Neural cell (in vitro differentiated cells): ENCODE data around the gene RELN. TPM values are rescaled to one million over a fixed set of nuclear protein-coding genes. Genes with fewer than 3 reads are reported as not detected.

Experiments used
- H2AFZ ChIP-seq: fragments of 200-600, 300-800 bp; sonication (generic), shearing (Covaris generic); 2 replicates; pipeline ENCODE4 v1.6.0; 2014; ENCODE audit warnings: low read depth, mild to moderate bottlenecking, antibody characterized with exemption, low read length, moderate library complexity
- H3F3A ChIP-seq: fragments of 200-600 bp; shearing (Covaris generic); 2 replicates; pipeline ENCODE4 v1.6.1; 2016; ENCODE audit warnings: mild to moderate bottlenecking, moderate library complexity, mixed read lengths, antibody characterized with exemption, low read length; ENCODE audit not compliant: insufficient read depth, poor library complexity, severe bottlenecking
- H3K27ac ChIP-seq: fragments of 200-600, 300-800 bp; sonication (generic), shearing (Covaris generic); 2 replicates; pipeline ENCODE4 v1.5.1; 2014; ENCODE audit warnings: mild to moderate bottlenecking, low read length, moderate library complexity
- H3K27me3 ChIP-seq: fragments of 300-800, 200-600 bp; sonication (generic), shearing (Covaris generic); 2 replicates; pipeline ENCODE4 v1.6.0; 2014; ENCODE audit warnings: mild to moderate bottlenecking, low read depth, low read length, moderate library complexity; ENCODE audit not compliant: insufficient read depth
- H3K36me3 ChIP-seq: fragments of 300-800, 200-600 bp; sonication (generic), shearing (Covaris generic); 2 replicates; pipeline ENCODE4 v1.5.1; 2014; ENCODE audit warnings: mild to moderate bottlenecking, antibody characterized with exemption, low read length, moderate library complexity; ENCODE audit not compliant: insufficient read depth
- H3K4me2 ChIP-seq: fragments of 300-800, 200-600 bp; sonication (generic), shearing (Covaris generic); 2 replicates; pipeline ENCODE4 v1.6.0; 2014; ENCODE audit warnings: mild to moderate bottlenecking, low read length
- H3K4me3 ChIP-seq: fragments of 300-800, 200-600 bp; sonication (generic), shearing (Covaris generic); 2 replicates; pipeline ENCODE4 v1.5.1; 2014; ENCODE audit warnings: mild to moderate bottlenecking, low read length, moderate library complexity
- H3K79me2 ChIP-seq: fragments of 200-600 bp; shearing (Covaris generic); replicated peaks from 2 replicates; pipeline ENCODE4 v1.6.0; 2014; ENCODE audit warnings: mild to moderate bottlenecking, low read length, moderate library complexity; ENCODE audit not compliant: insufficient read depth
- H3K9ac ChIP-seq: fragments of 300-800, 200-600 bp; sonication (generic), shearing (Covaris generic); 2 replicates; pipeline ENCODE4 v1.6.1; 2016; ENCODE audit warnings: mild to moderate bottlenecking, low read length, mixed read lengths
- H3K9me2 ChIP-seq: fragments of 200-600 bp; shearing (Covaris generic); 2 replicates; pipeline ENCODE4 v1.6.1; 2016; ENCODE audit warnings: mild to moderate bottlenecking, low read length, mixed read lengths; ENCODE audit not compliant: insufficient read depth
- H3K9me3 ChIP-seq: fragments of 200-600, 300-800 bp; sonication (generic), shearing (Covaris generic); 2 replicates; pipeline ENCODE4 v1.6.1; 2016; ENCODE audit warnings: mild to moderate bottlenecking, mixed run types, low read length, moderate library complexity, mixed read lengths
- H4K20me1 ChIP-seq: fragments of 200-600 bp; shearing (Covaris generic); 2 replicates; pipeline ENCODE4 v1.6.1; 2016; ENCODE audit warnings: mild to moderate bottlenecking, mixed run types; ENCODE audit not compliant: insufficient read depth
- EP300 ChIP-seq: fragments of 450-650 bp; conservative IDR thresholded peaks from 2 replicates; pipeline ENCODE4 v1.6.1; 2014; ENCODE audit warnings: antibody characterized with exemption, mild to moderate bottlenecking, moderate library complexity; ENCODE audit not compliant: poor library complexity, severe bottlenecking
- EZH2 ChIP-seq: fragments of 200-600, 300-800 bp; shearing (Covaris generic), sonication (generic); IDR thresholded peaks from 2 replicates; pipeline ENCODE4 v1.6.1; 2014; ENCODE audit warnings: antibody characterized with exemption, low read length, borderline replicate concordance, mild to moderate bottlenecking; ENCODE audit not compliant: insufficient read depth, poor library complexity, severe bottlenecking
- MXI1 ChIP-seq: fragments of 450-650 bp; conservative IDR thresholded peaks from 2 replicates; pipeline ENCODE4 v1.6.1; 2014; ENCODE audit warnings: antibody characterized with exemption, mild to moderate bottlenecking; ENCODE audit not compliant: poor library complexity, severe bottlenecking
- POLR2AphosphoS5 ChIP-seq: IDR thresholded peaks from 2 replicates; pipeline ENCODE4 v1.6.1; 2012
- RAD21 ChIP-seq: fragments of 450-650 bp; conservative IDR thresholded peaks from 2 replicates; pipeline ENCODE4 v1.6.1; 2014; ENCODE audit warnings: antibody characterized with exemption, mild to moderate bottlenecking, moderate library complexity
- REST ChIP-seq: IDR thresholded peaks from 2 replicates; pipeline ENCODE4 v1.6.1; 2012; ENCODE audit warnings: borderline replicate concordance
- SMC3 ChIP-seq: fragments of 450-650 bp; conservative IDR thresholded peaks from 2 replicates; pipeline ENCODE4 v1.6.1; 2014; ENCODE audit warnings: antibody characterized with exemption, mild to moderate bottlenecking, moderate library complexity; ENCODE audit not compliant: poor library complexity
- TAF1 ChIP-seq: IDR thresholded peaks from 2 replicates; pipeline ENCODE4 v1.6.1; 2012; ENCODE audit warnings: low read depth
- polyA plus RNA-seq: library from polyadenylated mRNA; depleted of rRNA; stranded (reverse); fragments of >200 nt; gene quantifications from 2 replicates; pipeline ENCODE4 v1.2.3, GENCODE V29; 2014
- TF ChIP-seq, protein P1 (sequence below): fragments of 450-650 bp; IDR thresholded peaks from 2 replicates; pipeline ENCODE4 v1.5.1; 2014; ENCODE audit warnings: antibody characterized with exemption, mild to moderate bottlenecking, moderate library complexity; ENCODE audit not compliant: poor library complexity, severe bottlenecking

RELN gene
- polyA plus RNA-seq, 1 donor from 2014 or later: 178 TPM

- H2AFZ ChIP-seq: no peak overlapping the region
- H3K27me3 ChIP-seq: peaks cover 20% of the 10 kb centered on the region
- TF ChIP-seq MXI1: no peak
- TF ChIP-seq, protein P1, sequence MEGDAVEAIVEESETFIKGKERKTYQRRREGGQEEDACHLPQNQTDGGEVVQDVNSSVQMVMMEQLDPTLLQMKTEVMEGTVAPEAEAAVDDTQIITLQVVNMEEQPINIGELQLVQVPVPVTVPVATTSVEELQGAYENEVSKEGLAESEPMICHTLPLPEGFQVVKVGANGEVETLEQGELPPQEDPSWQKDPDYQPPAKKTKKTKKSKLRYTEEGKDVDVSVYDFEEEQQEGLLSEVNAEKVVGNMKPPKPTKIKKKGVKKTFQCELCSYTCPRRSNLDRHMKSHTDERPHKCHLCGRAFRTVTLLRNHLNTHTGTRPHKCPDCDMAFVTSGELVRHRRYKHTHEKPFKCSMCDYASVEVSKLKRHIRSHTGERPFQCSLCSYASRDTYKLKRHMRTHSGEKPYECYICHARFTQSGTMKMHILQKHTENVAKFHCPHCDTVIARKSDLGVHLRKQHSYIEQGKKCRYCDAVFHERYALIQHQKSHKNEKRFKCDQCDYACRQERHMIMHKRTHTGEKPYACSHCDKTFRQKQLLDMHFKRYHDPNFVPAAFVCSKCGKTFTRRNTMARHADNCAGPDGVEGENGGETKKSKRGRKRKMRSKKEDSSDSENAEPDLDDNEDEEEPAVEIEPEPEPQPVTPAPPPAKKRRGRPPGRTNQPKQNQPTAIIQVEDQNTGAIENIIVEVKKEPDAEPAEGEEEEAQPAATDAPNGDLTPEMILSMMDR: no peak
- H3K79me2 ChIP-seq: no peaks in the 10 kb centered on the region
- H3K4me2 ChIP-seq: no peak overlapping the region
- H4K20me1 ChIP-seq: no peaks in the 10 kb centered on the region
- H3K27ac ChIP-seq: no peak overlapping the region
- no peak overlapping the region for H3K4me3 ChIP-seq
- H3F3A ChIP-seq: no peaks in the 10 kb centered on the region
- no peaks in the 10 kb centered on the region for H3K36me3 ChIP-seq
- no peaks in the 10 kb centered on the region for H3K9me3 ChIP-seq
- H3K9me2 ChIP-seq: no peaks in the 10 kb centered on the region
- H3K9ac ChIP-seq: no peak overlapping the region
These were observed 549.8 kb downstream of the RELN start for GRCh38 chr7:103439661-103440060.

- H3K27me3 ChIP-seq: no peaks in the 10 kb centered on the region
- H3K9me3 ChIP-seq: no peaks in the 10 kb centered on the region
- TF ChIP-seq MXI1 (no peak), EP300 (no peak), REST (no peak), SMC3 (no peak)
These were observed 551.8 kb downstream of the RELN start for GRCh38 chr7:103437623-103438022.

DNA sequence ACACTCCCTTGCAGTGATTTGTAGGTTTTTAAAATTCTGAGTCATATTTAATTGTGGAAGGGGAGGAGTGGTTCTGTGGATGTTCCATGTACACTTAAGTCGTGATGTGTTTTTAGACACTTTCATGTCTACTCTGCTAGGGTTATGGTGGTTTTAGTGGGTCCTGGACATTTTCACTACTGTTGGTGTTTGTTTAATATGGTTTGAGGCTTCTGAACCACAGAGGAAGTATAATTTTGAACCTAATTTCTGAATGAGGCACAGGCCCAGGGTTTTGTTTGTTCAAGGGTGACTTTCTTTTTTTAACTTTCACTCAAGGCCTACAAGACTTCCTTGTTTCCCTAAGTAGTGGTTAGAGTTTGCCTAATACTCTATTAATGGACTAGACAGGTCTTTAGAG lies 556.7 kb downstream of the RELN start:
- TF ChIP-seq SMC3: no peak
- no peak for TF ChIP-seq REST
- TF ChIP-seq, protein P1: no peak
- no peak for TF ChIP-seq EZH2
- TF ChIP-seq EP300: no peak
- no peak for TF ChIP-seq POLR2AphosphoS5
- TF ChIP-seq TAF1: no peak
- no peak for TF ChIP-seq MXI1
- TF ChIP-seq RAD21: no peak
- Histone ChIP-seq H3K9me2 (no peaks in the 10 kb centered on the region), H3K9me3 (no peaks in the 10 kb centered on the region), H3K36me3 (no peaks in the 10 kb centered on the region), H3F3A (no peaks in the 10 kb centered on the region), H2AFZ (no peak overlapping the region), H3K27me3 (no peaks in the 10 kb centered on the region), H3K27ac (no peak overlapping the region), H3K4me2 (no peak overlapping the region), H4K20me1 (no peaks in the 10 kb centered on the region), H3K4me3 (no peak overlapping the region), H3K79me2 (no peaks in the 10 kb centered on the region), H3K9ac (no peak overlapping the region)

More at GRCh38 chr7:103437623-103438022, 551.8 kb downstream of the RELN start:
- Histone ChIP-seq H3K36me3 (no peaks in the 10 kb centered on the region), H2AFZ (no peak overlapping the region), H3F3A (no peaks in the 10 kb centered on the region), H3K4me3 (no peak overlapping the region), H3K9me2 (no peaks in the 10 kb centered on the region), H3K27ac (no peak overlapping the region), H4K20me1 (no peaks in the 10 kb centered on the region), H3K9ac (no peak overlapping the region), H3K79me2 (no peaks in the 10 kb centered on the region), H3K4me2 (no peak overlapping the region)
